Kidney epithelial cell (primary cell): ENCODE data around the gene EFCAB6. TPM values are rescaled to one million over a fixed set of nuclear protein-coding genes. Genes with fewer than 3 reads are reported as not detected.

ENCODE experiments used
- DNase-seq: peaks from one replicate; pipeline ENCODE4 v3.0.0-alpha.2; 2010; ENCODE audit warnings: low read depth
- H3K27me3 ChIP-seq: 2 replicates; pipeline ENCODE4 v1.6.0; 2011; ENCODE audit warnings: low read length; ENCODE audit not compliant: control insufficient read depth, insufficient read depth
- H3K36me3 ChIP-seq: 2 replicates; pipeline ENCODE4 v1.5.1; 2011; ENCODE audit warnings: low read length; ENCODE audit not compliant: control insufficient read depth, insufficient read depth
- H3K4me3 ChIP-seq: 2 replicates; pipeline ENCODE4 v1.5.1; 2011; ENCODE audit warnings: low read depth, mild to moderate bottlenecking, control low read depth, low read length
- total RNA-seq: library from RNA; depleted of rRNA; stranded (reverse); fragments of >200 nt; gene quantifications from 2 replicates; pipeline ENCODE4 v1.2.3, GENCODE V29; 2015
- TF ChIP-seq, protein P1 (sequence below): IDR thresholded peaks from 2 replicates; pipeline ENCODE4 v1.5.1; 2011; ENCODE audit warnings: mild to moderate bottlenecking, moderate library complexity, low read length, control low read depth, inconsistent platforms; ENCODE audit not compliant: insufficient read depth, poor library complexity, severe bottlenecking

EFCAB6 gene
- total RNA-seq, 1 donor from 2014 or later, result 2.3 TPM

GRCh38 chr22:43627485-43628213 lies 184.5 kb downstream of the EFCAB6 start:
- Histone ChIP-seq H3K4me3 (no peak overlapping the region), H3K27me3 (no peaks in the 10 kb centered on the region), H3K36me3 (no peaks in the 10 kb centered on the region)
- no peak for DNase-seq
- TF ChIP-seq, protein P1, sequence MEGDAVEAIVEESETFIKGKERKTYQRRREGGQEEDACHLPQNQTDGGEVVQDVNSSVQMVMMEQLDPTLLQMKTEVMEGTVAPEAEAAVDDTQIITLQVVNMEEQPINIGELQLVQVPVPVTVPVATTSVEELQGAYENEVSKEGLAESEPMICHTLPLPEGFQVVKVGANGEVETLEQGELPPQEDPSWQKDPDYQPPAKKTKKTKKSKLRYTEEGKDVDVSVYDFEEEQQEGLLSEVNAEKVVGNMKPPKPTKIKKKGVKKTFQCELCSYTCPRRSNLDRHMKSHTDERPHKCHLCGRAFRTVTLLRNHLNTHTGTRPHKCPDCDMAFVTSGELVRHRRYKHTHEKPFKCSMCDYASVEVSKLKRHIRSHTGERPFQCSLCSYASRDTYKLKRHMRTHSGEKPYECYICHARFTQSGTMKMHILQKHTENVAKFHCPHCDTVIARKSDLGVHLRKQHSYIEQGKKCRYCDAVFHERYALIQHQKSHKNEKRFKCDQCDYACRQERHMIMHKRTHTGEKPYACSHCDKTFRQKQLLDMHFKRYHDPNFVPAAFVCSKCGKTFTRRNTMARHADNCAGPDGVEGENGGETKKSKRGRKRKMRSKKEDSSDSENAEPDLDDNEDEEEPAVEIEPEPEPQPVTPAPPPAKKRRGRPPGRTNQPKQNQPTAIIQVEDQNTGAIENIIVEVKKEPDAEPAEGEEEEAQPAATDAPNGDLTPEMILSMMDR, result no peak

- no peaks in the 10 kb centered on the region for H3K27me3 ChIP-seq
- no peaks in the 10 kb centered on the region for H3K36me3 ChIP-seq
- TF ChIP-seq, protein P1, result no peak
- no peak for DNase-seq
- no peak overlapping the region for H3K4me3 ChIP-seq
Measured at GRCh38 chr22:43625242-43625641, 186.9 kb downstream of the EFCAB6 start.

DNA sequence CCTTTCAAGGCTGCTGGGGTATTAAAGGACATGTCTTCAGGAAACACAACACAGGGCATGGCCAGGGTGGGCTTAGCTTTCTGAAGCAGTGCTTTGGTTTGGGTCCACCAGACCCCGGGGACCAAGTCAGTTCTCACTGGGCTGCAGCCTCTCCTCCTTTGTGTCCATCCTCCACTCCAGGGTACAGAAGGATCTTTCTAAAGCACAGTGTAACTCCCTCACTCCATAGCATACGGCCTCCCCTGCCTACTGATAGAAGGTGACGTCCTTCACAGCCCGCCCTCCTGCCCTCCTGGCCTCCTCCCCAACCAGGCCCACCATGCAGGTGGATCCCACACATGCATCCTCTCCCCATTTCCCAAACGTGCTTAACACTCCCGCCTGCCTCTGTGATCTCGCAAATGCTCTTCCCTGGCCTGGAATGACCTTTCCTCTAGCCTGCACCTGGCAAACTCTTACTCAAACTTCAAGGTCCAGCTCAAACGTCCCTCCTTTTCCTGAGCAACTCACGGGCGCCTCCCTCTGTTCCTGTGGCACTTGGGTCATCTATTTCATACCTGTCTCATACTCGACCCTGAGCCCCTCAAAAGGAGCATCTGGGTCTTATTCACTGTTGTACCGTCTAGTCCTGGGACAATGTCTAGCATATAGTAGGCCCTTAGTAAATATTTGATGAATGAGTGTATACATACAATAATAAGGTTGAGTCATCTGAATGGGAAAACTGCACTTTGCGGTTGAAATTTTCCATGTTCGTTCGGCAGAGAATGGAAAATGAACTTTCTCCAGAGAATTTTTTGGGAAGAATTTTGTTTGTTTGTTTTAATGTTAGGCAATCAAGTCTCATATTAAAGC lies 187.7 kb downstream of the EFCAB6 start:
- DNase-seq, result no peak

DNA sequence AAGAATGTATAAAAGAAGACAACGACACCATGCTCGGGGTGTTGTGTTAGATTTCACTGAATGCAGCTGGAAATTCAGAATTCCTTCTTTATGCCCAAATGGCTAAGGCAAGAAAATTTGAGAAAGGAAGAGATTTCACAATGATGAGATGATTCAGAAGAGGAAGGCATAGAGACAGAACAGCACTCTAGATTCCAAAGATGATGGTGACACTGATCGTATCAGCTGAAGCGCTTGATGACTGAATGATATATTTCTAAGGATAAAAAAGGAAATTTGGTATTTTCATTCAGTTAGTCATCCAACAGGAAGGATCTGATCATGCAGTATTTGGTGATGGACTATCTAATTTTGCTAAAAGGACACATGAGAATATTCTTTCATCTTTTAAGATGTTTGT lies 189.2 kb downstream of the EFCAB6 start:
- DNase-seq, result no peak
- Histone ChIP-seq H3K27me3 (no peaks in the 10 kb centered on the region), H3K4me3 (no peak overlapping the region), H3K36me3 (no peaks in the 10 kb centered on the region)
- TF ChIP-seq, protein P1, result no peak

More for the DNA sequence above, 187.7 kb downstream of the EFCAB6 start:
- Histone ChIP-seq H3K4me3 (no peak overlapping the region), H3K27me3 (no peaks in the 10 kb centered on the region), H3K36me3 (no peaks in the 10 kb centered on the region)
- TF ChIP-seq, protein P1, result no peak

DNA sequence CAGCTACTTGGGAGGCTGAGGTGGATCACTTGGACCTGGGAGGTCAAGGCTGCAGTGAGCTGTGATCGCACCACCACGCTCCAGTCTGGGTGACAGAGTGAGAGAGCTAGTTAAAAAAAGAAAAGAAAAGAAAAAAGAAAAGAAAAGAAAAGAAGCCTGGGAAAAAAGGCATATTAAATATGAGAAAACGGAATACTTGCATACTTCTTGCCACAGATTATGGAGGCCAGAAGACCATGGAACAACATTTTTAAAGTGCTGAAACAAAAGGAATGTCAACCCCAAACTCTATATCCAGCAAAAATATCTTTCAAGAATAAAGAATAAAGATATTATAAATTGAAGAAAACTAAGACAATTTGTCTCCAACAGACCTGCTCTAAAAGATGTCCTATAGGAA lies 191.9 kb downstream of the EFCAB6 start:
- DNase-seq, result no peak

More for the DNA sequence above, 191.9 kb downstream of the EFCAB6 start:
- Histone ChIP-seq H3K36me3 (no peaks in the 10 kb centered on the region), H3K4me3 (no peak overlapping the region), H3K27me3 (no peaks in the 10 kb centered on the region)
- TF ChIP-seq, protein P1, result no peak
